Liver (tissue), 9 donors: ENCODE measurements around the gene JDP2. TPM values are rescaled to one million over a fixed set of nuclear protein-coding genes. Genes with fewer than 3 reads are reported as not detected.

Source experiments
- DNase-seq: peaks from one replicate; pipeline ENCODE4 v3.0.0-alpha.2; 2017; ENCODE audit warnings: low spot score
- H3K27ac ChIP-seq, 2 donors: one replicate each; pipeline ENCODE4 v1.7.0; 2013; ENCODE audit warnings: inconsistent platforms in 2 of 2, low read length in 2 of 2, control low read depth in 1 of 2, low read depth in 1 of 2, mild to moderate bottlenecking in 1 of 2
- H3K27me3 ChIP-seq, 4 donors: one replicate each; pipeline versions ENCODE4 v1.6.1 to v1.7.0; 2013; ENCODE audit warnings: low read length in 3 of 4, inconsistent platforms in 1 of 4, mild to moderate bottlenecking in 1 of 4, moderate library complexity in 1 of 4; ENCODE audit not compliant: control insufficient read depth in 4 of 4, insufficient read depth in 4 of 4
- H3K36me3 ChIP-seq, 4 donors: one replicate each; pipeline versions ENCODE4 v1.6.1 to v1.7.0; 2013; ENCODE audit warnings: low read length in 3 of 4, mild to moderate bottlenecking in 3 of 4, low read depth in 1 of 4, moderate library complexity in 1 of 4; ENCODE audit not compliant: control insufficient read depth in 4 of 4, insufficient read depth in 3 of 4
- H3K4me1 ChIP-seq, 4 donors: one replicate each; pipeline versions ENCODE4 v1.6.1 to v1.7.0; 2013; ENCODE audit warnings: low read length in 3 of 4, mild to moderate bottlenecking in 3 of 4, moderate library complexity in 1 of 4; ENCODE audit not compliant: control insufficient read depth in 4 of 4, insufficient read depth in 4 of 4
- H3K4me3 ChIP-seq, 3 donors: one replicate each; pipeline versions ENCODE4 v1.6.1 to v1.7.0; 2013; ENCODE audit warnings: low read length in 3 of 3, control low read depth in 1 of 3, low read depth in 1 of 3, mild to moderate bottlenecking in 1 of 3
- H3K9ac ChIP-seq, 2 donors: one replicate each; pipeline ENCODE4 v1.7.0; 2013; ENCODE audit warnings: low read length in 2 of 2, mild to moderate bottlenecking in 2 of 2, moderate library complexity in 2 of 2, control low read depth in 1 of 2, low read depth in 1 of 2
- H3K9me3 ChIP-seq, 4 donors: one replicate each; pipeline versions ENCODE4 v1.6.1 to v1.7.0; 2013; ENCODE audit warnings: low read length in 3 of 4; ENCODE audit not compliant: control insufficient read depth in 4 of 4
- ATF3 ChIP-seq: IDR thresholded peaks from 2 replicates; pipeline ENCODE4 v1.6.1; 2016; ENCODE audit warnings: antibody characterized with exemption
- CTCF ChIP-seq: fragments of 150-350 bp; IDR thresholded peaks from 2 replicates; pipeline ENCODE4 v1.5.1; 2017; ENCODE audit warnings: improper control_type of control experiment, low read depth, low read length; ENCODE audit not compliant: missing input control
- EGR1 ChIP-seq, 2 donors: IDR thresholded peaks; 2 replicates each; pipeline ENCODE4 v1.6.1; 2016 to 2018; ENCODE audit warnings: antibody characterized with exemption in 2 of 2, low read depth in 2 of 2
- FOXA1 ChIP-seq: IDR thresholded peaks from 2 replicates; pipeline ENCODE4 v1.6.1; 2016; ENCODE audit warnings: antibody characterized with exemption
- HNF4A ChIP-seq, 2 donors: conservative IDR thresholded peaks; 2 replicates each; pipeline ENCODE4 v1.6.1; 2016; ENCODE audit warnings: antibody characterized with exemption in 2 of 2, mild to moderate bottlenecking in 2 of 2
- HNF4G ChIP-seq: IDR thresholded peaks from 2 replicates; pipeline ENCODE4 v1.6.1; 2016; ENCODE audit warnings: antibody characterized with exemption
- JUND ChIP-seq, 2 donors: IDR thresholded peaks; 2 replicates each; pipeline ENCODE4 v1.6.1; 2016; ENCODE audit warnings: antibody characterized with exemption in 2 of 2
- MAX ChIP-seq: IDR thresholded peaks from 2 replicates; pipeline ENCODE4 v1.6.1; 2016; ENCODE audit warnings: antibody characterized with exemption
- NR2F2 ChIP-seq: IDR thresholded peaks from 2 replicates; pipeline ENCODE4 v1.6.1; 2016; ENCODE audit warnings: antibody characterized with exemption
- RAD21 ChIP-seq, 2 donors: IDR thresholded peaks; 2 replicates each; pipeline ENCODE4 v1.6.1; 2016; ENCODE audit warnings: antibody characterized with exemption in 2 of 2, mild to moderate bottlenecking in 2 of 2
- REST ChIP-seq: IDR thresholded peaks from 2 replicates; pipeline ENCODE4 v1.6.1; 2016; ENCODE audit warnings: antibody characterized with exemption, mild to moderate bottlenecking
- RXRA ChIP-seq, 2 donors: IDR thresholded peaks; 2 replicates each; pipeline ENCODE4 v1.6.1; 2017 to 2018; ENCODE audit warnings: antibody characterized with exemption in 2 of 2, mild to moderate bottlenecking in 1 of 2
- TAF1 ChIP-seq: conservative IDR thresholded peaks from 2 replicates; pipeline ENCODE4 v1.6.1; 2016; ENCODE audit warnings: antibody characterized with exemption, mild to moderate bottlenecking
- ZBTB33 ChIP-seq: IDR thresholded peaks from 2 replicates; pipeline ENCODE4 v1.6.1; 2016; ENCODE audit warnings: antibody characterized with exemption
- WGBS: extraction: QIAGEN DNeasy Blood & Tissue Kit; methylation state at CpG from one replicate; pipeline ENCODE4 v1.1.7; 2013; 5-methylcytosine and 5-hydroxymethylcytosine counted together
- polyA plus RNA-seq, 2 donors: library from polyadenylated mRNA; stranded (reverse) in 1 of 2; unstranded in 1 of 2; fragments of 200-250 nt in 1 of 2; fragments of >200 nt in 1 of 2; fragmentation: Nextera tagmentation in 1 of 2; extraction: Ambion mirVana in 1 of 2; gene quantifications; one replicate each; pipeline versions ENCODE4 v1.2.1 to v1.2.3, GENCODE V29; 2013 to 2015
- total RNA-seq, 2 donors: library from RNA; depleted of rRNA; stranded (reverse); fragments of >200 nt; gene quantifications; one replicate each; pipeline ENCODE4 v1.2.3, GENCODE V29; 2014
- donor health status: healthy.
- donor health status: healthy.
- donor health status: healthy.
- donor health status: healthy.
- donor health status: healthy.

JDP2 gene
- total and polyA plus RNA-seq, 4 donors, result 2.4 to 14.6 (median 8.7) TPM

GRCh38 chr14:75406102-75406501 is 21.7 kb upstream of the JDP2 start:
- H3K9ac ChIP-seq, result no peak overlapping the region
- no peaks in the 10 kb centered on the region for H3K27me3 ChIP-seq
- 93% methylated on average over 2 of the region's 2 CpGs for WGBS
- no peaks in the 10 kb centered on the region for H3K4me1 ChIP-seq
- H3K36me3 ChIP-seq, result no peaks in the 10 kb centered on the region
- H3K9me3 ChIP-seq, result no peaks in the 10 kb centered on the region
- DNase-seq, result peak; percentile 8
- no peak overlapping the region for H3K4me3 ChIP-seq
- TF ChIP-seq NR2F2 (no peak), HNF4G (no peak), ZBTB33 (no peak), MAX (no peak), TAF1 (no peak), EGR1 (IDR thresholded peaks at IDR 0.05; ENCODE audit: low read depth in 2 of 2) (no peak), RXRA (IDR thresholded peaks at IDR 0.05) (no peak)
- no peak overlapping the region for H3K27ac ChIP-seq

GRCh38 chr14:75406856-75407255 is 21.0 kb upstream of the JDP2 start:
- no peak for DNase-seq
- no peaks in the 10 kb centered on the region for H3K9me3 ChIP-seq
- no peaks in the 10 kb centered on the region for H3K27me3 ChIP-seq
- H3K4me1 ChIP-seq, result no peaks in the 10 kb centered on the region
- TF ChIP-seq CTCF (no peak), REST (no peak), FOXA1 (no peak), JUND (IDR thresholded peaks at IDR 0.05) (no peak), MAX (no peak), TAF1 (no peak), NR2F2 (no peak), ATF3 (no peak), HNF4G (no peak), HNF4A (conservative IDR thresholded peaks at IDR 0.05) (no peak), RXRA (IDR thresholded peaks at IDR 0.05) (no peak), ZBTB33 (no peak), RAD21 (IDR thresholded peaks at IDR 0.05) (no peak)
- H3K4me3 ChIP-seq, result no peak overlapping the region
- H3K9ac ChIP-seq, result no peak overlapping the region
- no peaks in the 10 kb centered on the region for H3K36me3 ChIP-seq
- whole genome bisulfite sequencing, result 90% methylated on average over 3 of the region's 3 CpGs
- H3K27ac ChIP-seq, result no peak overlapping the region
